HAP-1 (cell line): ENCODE data around the gene SLC16A5.
"Not testable (repeated sequence)": the region's sequence is repeated elsewhere in the genome, so short reads cannot be mapped to it uniquely, and the experiment has no call there.

Source experiments
- DNase-seq, 2 experiments: peaks; one replicate each; pipeline ENCODE4 v3.0.0-alpha.2; 2016 to 2020; ENCODE audit warnings: low spot score in 2 of 2
- H3K27me3 ChIP-seq: fragments of 250-450 bp; sonication (Bioruptor Pico); 2 replicates; pipeline ENCODE4 v1.5.1; 2020; ENCODE audit warnings: low read depth, mild to moderate bottlenecking, moderate library complexity
- H3K36me3 ChIP-seq: fragments of 250-450 bp; sonication (Bioruptor Pico); replicated peaks from 2 replicates; pipeline ENCODE4 v1.5.1; 2020; ENCODE audit warnings: mild to moderate bottlenecking
- H3K4me1 ChIP-seq: fragments of 250-450 bp; sonication (Bioruptor Pico); 2 replicates; pipeline ENCODE4 v1.5.1; 2020; ENCODE audit warnings: mild to moderate bottlenecking
- H3K4me3 ChIP-seq: fragments of 250-450 bp; sonication (Bioruptor Pico); 2 replicates; pipeline ENCODE4 v1.5.1; 2020; ENCODE audit warnings: mild to moderate bottlenecking, moderate library complexity
- H3K9me3 ChIP-seq: fragments of 250-450 bp; sonication (Bioruptor Pico); 2 replicates; pipeline ENCODE4 v1.5.1; 2020; ENCODE audit warnings: mild to moderate bottlenecking, moderate library complexity
- in situ Hi-C: fragments of 300-500 bp; cut with MboI; formaldehyde crosslinking; loops from 3 replicates; pipeline ENCODE4 v1.14.3; 2020; ENCODE audit warnings: low sequenced_read_pairs, inconsistent platforms, mixed read lengths

Gene SLC16A5

DNA sequence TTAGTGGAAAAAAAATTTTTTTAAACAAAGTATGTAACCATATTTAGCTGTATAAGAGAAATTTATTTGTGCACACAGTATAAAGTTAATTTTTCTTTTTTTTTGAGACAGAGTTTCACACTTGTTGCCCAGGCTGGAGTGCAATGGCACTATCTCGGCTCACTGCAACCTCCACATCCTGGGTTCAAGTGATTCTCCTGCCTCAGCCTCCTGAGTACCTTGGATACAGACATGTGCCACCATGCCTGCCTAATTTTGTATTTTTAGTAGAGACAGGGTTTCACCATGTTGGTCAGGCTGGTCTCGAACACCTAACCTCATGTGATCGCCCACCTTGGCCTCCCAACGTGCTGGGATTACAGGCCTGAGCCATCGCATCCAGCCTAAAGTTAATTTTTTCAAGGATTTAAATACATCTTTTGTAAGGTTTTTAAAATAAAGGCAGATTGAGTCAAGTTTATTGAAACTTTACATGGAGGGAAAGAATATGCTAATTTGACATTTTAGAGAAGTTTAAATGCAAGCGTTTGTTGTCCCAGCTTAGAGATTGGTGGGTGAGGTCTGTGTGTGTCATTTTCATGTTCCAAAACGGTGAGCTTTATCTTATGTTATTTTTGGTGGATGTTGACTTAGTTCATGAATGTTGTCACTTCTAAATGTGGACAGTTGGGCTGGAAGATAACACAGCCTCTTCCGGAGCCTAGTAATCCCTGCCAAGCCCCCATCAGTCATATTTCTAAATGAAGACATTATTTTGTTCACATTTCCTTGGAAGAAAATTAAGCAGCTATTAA, 16.1 kb upstream of the SLC16A5 start:
- H3K4me1 ChIP-seq, H3K27me3 ChIP-seq, H3K4me3 ChIP-seq, H3K36me3 ChIP-seq, DNase-seq, in situ Hi-C loops, H3K9me3 ChIP-seq: not testable (repeated sequence)

DNA sequence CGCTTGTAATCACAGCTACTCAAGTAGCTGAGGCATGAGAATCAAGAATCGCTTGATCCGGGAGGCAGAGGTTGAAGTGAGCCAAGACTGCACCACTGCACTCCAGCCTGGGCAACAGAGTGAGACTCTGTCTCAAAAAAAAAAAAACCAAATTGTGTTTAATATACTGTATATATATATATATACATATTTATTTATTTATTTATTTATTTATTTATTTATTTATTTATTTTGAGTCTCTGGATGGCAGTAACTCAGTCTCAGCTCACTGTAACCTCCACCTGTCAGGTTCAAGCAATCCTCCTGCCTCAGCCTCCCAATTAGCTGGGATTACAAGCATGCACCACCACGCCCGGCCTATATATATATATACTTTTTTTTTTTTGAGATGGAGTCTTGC, 14.8 kb upstream of the SLC16A5 start:
- H3K27me3 ChIP-seq, H3K4me3 ChIP-seq, H3K36me3 ChIP-seq, H3K9me3 ChIP-seq, DNase-seq, in situ Hi-C loops, H3K4me1 ChIP-seq: not testable (repeated sequence)

DNA sequence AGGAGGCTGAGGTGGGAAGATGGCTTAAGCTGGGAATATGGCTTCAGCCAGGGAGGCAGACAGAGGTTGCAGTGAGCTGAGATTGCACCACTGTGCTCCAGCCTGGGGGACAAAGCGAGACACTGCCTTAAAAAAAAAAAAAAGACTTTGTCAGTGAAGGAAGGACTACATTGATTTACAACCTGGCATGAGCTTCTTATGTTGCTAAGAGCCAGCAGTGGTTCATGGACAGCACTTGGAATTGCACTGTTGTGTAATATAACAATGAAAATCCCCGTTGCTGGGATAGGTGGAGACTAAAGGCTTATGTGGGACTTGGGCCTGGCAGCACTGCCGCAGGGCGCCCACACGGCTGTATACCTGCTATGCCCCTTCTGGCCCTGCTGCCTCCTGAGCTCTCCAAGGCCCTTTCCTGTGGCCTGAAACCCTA, 14.1 kb upstream of the SLC16A5 start:
- in situ Hi-C loops: no loop called here
- no peak for DNase-seq
- Histone ChIP-seq H3K27me3 (no peaks in the 10 kb centered on the region), H3K4me3 (no peak overlapping the region), H3K36me3 (no peaks in the 10 kb centered on the region), H3K4me1 (no peaks in the 10 kb centered on the region), H3K9me3 (no peaks in the 10 kb centered on the region)

DNA sequence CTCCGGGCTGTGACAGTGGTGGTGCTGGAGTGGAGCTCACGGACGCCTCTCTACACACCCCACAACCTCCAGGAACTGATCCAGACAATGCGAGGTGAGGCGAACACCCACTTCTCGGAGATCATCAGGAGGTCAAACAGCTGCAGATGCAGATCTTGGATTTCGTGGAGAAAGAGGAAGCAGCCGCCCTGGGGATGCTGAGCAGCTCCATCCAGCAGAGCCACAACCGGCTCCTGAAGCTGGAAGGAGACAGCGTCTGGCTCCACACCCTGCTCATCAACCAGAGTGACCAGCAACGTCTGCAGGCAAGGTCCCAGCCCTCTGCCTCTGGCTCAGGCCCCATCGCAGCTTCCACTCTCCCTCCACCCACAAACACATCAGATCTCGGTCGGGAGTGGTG, 13.2 kb upstream of the SLC16A5 start:
- no peak for DNase-seq

DNA sequence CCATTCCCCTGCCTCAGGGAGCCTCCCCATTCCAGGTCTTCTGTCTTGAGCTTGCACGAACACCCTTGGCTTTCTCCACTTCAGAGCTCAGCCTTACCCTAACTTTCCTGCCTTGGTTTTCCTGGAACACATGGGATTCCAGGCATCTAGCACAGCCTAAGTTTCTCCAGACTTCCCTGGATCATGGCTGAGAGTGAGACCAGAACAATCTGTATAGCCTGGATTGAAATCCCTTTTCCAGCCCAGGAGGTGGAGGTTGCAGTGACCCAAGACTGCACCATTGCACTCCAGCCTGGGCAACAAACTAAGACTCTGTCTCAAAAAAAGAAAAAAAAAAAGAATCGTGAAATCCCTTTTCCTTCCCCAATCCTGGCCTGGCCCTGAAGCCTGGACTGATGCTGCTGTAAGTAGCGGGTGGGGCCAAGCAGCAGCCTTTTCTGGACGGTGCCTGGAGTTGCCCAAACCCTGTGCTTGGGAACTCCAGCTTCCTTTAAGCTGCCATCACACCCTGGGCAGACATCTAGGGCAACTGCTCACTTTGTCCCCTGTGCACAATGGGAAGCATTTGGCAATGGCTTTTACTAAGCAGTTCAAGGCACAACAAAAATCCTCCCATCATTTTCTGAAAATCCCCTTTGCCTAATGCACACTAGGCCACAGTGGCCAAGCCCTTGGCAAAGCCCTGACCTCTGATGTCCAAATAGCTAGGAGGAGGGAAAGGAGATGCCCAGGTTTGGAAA, 12.0 kb upstream of the SLC16A5 start:
- Histone ChIP-seq H3K27me3 (no peaks in the 10 kb centered on the region), H3K9me3 (no peaks in the 10 kb centered on the region), H3K36me3 (no peaks in the 10 kb centered on the region), H3K4me3 (no peak overlapping the region), H3K4me1 (no peaks in the 10 kb centered on the region)
- DNase-seq: no peak
- in situ Hi-C loops: no loop called here

More for the DNA sequence above, 13.2 kb upstream of the SLC16A5 start:
- Histone ChIP-seq H3K27me3 (no peaks in the 10 kb centered on the region), H3K4me3 (no peak overlapping the region), H3K36me3 (no peaks in the 10 kb centered on the region), H3K9me3 (no peaks in the 10 kb centered on the region), H3K4me1 (no peaks in the 10 kb centered on the region)
- in situ Hi-C loops: no loop called here

DNA sequence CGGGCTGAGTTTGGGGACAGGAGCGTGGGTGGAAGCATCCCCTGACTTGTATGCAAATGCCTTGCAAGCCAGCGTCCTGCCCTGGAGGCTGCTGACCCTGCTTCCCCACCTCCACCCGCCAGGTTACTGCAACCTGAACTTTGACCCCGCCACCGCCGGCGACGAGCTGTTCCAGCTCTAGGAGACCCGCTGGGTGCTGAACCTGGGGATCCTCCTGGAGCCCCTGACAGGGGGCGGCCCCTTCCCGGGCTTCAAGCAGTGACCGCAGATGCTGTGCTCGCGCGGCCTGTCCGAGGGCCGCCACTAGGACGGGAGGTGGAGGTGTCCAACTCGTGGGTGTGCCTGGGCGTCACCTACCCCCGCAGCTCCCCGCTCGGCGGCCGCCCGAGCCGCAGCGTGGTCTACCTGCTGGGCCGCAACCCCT, 10.7 kb upstream of the SLC16A5 start:
- no peaks in the 10 kb centered on the region for H3K4me1 ChIP-seq

DNA sequence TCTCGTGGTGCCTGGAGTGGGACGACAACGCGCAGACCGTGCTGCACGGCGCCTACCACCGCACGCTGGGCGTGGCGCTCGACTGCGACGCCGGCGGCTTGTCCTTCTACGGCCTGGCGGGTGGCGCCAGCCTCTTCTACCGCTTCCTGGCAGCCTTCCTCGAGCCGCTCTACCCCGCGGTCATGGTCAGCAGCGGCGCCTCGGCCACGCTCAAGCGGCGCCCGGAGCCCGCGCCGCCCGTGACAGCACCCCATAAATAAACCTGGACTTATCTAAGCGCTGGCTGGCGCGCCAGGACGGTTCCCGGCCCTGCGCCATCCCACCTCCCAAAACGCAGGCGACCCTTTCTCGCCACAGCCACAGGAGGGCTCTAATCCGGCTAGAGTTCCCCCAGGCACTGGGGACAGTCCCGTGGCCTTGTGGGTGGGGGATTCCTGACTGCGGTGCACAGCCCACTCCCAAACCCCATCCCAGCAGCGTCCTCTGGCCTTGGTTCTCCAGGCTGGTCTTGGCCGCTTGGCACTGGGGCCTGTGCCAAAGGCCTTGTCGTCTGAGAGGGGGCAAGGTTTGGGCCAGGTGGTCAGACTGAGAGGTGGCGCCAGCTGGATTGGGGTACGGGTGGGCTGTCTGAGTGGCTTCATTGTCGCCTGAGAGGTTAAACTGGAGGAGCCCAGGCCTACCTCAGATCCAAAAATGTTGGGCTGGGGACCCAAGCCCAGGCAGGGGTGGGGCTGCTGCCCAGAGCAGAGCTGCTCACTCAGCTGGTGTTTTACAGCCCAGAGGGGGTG, 10.1 kb upstream of the SLC16A5 start:
- H3K9me3 ChIP-seq: no peaks in the 10 kb centered on the region
- DNase-seq: no peak

More for the DNA sequence above, 10.7 kb upstream of the SLC16A5 start:
- DNase-seq: no peak
- in situ Hi-C loops: no loop called here
- Histone ChIP-seq H3K9me3 (no peaks in the 10 kb centered on the region), H3K27me3 (no peaks in the 10 kb centered on the region), H3K4me3 (no peak overlapping the region), H3K36me3 (no peaks in the 10 kb centered on the region)

DNA sequence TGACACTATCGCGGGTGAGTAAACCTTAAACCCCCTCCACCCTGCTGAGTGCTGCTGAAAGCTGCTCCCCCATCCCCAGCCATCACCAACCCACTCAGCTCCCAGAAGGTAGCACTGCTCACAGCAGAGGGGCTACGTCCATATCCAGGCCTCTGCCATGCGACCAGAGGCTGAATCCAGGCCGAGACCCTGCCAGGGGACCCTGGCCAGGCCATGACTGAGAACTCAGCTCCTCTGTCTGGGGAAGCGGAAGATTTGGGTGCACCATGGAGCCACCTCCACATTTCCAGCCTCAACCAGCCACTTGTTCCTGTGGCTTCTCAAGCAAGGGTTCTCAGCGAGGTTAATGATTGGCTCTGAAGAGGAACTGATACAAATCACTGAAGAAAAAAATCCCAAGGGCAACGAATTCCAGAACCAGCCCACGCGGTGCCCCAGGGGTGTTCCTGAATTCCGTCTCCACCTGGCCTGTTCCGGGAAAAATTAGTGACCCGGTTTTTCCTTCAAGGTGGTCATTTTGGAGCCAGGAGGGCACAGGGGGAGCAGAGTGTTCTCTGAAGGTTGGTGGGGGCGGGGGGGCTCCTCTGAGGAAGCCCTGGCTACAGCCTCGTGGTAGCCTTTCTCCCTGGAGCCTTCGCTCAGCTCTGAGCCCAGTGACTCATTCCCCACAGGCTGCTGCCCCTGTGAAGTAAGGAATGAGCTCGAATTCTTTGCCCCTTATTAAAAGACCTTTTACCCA, 9.3 kb upstream of the SLC16A5 start:
- H3K27me3 ChIP-seq: no peaks in the 10 kb centered on the region
- H3K4me1 ChIP-seq: no peaks in the 10 kb centered on the region
- H3K9me3 ChIP-seq: no peaks in the 10 kb centered on the region
- in situ Hi-C loops: no loop called here
- no peak overlapping the region for H3K4me3 ChIP-seq
- no peak for DNase-seq
- no peaks in the 10 kb centered on the region for H3K36me3 ChIP-seq

More for the DNA sequence above, 10.1 kb upstream of the SLC16A5 start:
- Histone ChIP-seq H3K4me1 (no peaks in the 10 kb centered on the region), H3K4me3 (no peak overlapping the region), H3K36me3 (no peaks in the 10 kb centered on the region), H3K27me3 (no peaks in the 10 kb centered on the region)
- in situ Hi-C loops: no loop called here

DNA sequence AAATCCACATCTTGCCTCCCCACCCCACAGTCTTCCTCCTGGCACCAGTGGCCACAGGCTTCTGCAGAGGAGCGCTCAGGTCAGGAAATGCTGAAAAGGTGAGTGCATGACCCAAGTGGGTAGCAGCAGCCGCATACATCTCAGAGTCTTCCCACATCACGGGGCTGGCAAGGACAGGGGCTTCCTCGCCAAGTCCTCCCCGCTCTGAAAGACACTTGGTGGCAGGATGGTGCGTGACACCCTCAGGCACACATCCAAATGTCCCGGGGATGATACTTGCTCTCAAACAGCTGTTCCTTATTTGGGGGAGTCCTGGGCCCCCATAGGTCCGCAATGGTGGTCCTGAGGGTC, 8.8 kb upstream of the SLC16A5 start:
- Histone ChIP-seq H3K9me3 (no peaks in the 10 kb centered on the region), H3K4me1 (no peaks in the 10 kb centered on the region), H3K36me3 (no peaks in the 10 kb centered on the region), H3K4me3 (no peak overlapping the region), H3K27me3 (no peaks in the 10 kb centered on the region)
- DNase-seq: no peak
- in situ Hi-C loops: no loop called here

DNA sequence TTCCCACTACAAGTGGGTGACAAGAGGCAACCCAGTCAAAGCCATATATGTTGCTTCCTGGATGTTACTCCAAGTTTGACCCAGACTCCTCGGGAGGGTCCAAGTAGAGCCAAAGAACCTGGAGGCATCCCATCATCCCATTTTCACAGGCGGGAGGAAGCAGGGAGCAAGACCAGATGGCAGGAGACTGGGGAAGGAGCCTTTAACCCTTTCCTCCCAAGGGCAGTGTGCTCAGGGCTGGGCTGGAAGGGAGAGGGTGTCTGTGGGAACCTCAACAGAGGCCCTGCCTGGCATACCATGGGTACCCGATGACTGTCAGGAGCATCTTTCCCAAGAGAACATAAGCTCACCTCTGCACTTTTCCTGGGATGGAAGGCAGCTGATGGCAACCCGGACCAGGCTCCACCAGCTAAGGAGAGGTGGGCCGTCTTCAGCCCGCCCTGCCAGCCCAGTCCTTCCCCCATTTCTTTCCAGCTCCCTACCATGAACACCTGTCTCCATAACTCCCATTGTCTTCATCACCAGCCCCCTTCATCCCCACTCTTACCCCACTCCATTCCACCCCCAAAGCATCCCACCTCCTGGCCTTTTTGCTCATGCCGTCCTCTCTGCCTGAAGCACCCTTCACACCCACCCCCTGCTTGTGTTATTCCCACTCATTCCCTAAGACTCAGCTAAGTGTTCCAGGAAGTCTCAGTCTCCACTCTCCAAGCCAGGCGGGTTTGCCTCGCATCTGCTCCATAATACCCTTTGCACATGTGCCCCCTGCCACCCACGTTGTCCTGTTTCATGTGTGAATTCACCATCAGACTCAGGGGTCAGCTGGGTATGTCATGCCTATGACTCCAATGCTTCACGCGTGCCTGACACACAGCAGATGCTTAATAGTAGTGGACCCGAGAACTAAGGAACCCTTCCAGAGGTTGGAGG, 5.9 kb upstream of the SLC16A5 start:
- no peak for DNase-seq
- H3K9me3 ChIP-seq: no peaks in the 10 kb centered on the region
- no peaks in the 10 kb centered on the region for H3K36me3 ChIP-seq
- in situ Hi-C loops: no loop called here
- no peaks in the 10 kb centered on the region; the same call in 1 of the 2 replicates for H3K4me1 ChIP-seq
- no peak overlapping the region for H3K4me3 ChIP-seq
- H3K27me3 ChIP-seq: no peaks in the 10 kb centered on the region

DNA sequence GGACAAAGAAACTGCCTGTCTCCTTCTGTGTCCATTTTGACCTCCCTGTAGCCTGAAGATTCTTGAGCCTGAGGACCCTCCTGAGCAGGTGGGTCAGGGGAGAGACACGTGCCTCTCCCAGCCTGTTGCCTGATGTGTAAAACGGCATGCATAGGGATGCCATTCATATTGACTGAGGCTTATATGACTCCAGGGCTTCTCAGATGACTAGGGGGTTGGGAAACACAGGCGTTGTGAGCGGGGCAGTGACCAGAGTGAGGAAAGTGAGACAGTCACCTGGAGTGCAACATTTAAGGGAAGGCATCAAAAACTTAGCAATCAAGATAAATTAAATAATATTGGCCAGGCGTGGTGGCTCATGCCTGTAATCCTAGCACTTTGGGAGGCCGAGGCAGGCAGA, 5.1 kb upstream of the SLC16A5 start:
- Histone ChIP-seq H3K36me3 (no peaks in the 10 kb centered on the region), H3K27me3 (no peaks in the 10 kb centered on the region), H3K9me3 (no peaks in the 10 kb centered on the region), H3K4me1 (peaks cover 5% of the 10 kb centered on the region), H3K4me3 (no peak overlapping the region)
- no peak for DNase-seq
- in situ Hi-C loops: no loop called here

DNA sequence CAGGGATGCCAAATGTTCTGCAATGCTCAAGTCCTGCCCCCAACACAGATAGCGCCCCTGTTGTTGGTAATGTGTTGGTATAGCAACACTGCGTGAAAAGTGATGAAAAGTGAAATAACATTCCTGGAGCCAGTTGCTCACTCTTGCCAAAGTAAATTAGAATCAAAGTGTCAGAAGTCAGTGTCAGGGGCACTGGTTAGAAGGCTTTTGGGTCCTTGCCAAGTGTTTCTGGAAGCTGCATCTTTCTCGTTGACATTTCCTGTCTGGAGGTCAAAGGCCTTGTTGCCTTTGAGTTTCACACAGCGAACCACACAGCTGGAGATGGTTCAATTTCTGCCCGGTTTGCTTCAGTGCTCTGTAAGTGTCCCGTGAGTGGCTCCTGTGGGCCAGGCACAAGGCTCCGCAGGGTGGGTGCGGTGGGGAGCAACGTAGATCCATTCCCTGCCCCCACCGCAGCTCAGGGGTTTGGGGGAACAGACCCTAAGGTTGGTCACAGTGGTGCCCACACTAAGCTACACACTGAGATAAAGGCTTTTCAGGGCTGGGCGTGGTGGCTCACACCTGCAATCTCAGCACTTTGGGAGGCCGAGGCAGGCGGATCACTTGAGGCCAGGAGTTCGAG, 3.6 kb upstream of the SLC16A5 start:
- no peak overlapping the region for H3K4me3 ChIP-seq
- H3K27me3 ChIP-seq: no peaks in the 10 kb centered on the region
- H3K9me3 ChIP-seq: no peaks in the 10 kb centered on the region
- H3K4me1 ChIP-seq: peaks cover 17% of the 10 kb centered on the region
- DNase-seq: no peak
- in situ Hi-C loops: no loop called here
- 0 out of 2 replicates have a peak, but pooled peaks cover 2% of the 10 kb centered on the region for H3K36me3 ChIP-seq
